ENCODE data around the gene EPPIN.

GRCh38 chr20:45555198-45555597 lies 8.0 kb upstream of the EPPIN start:
- no peak for TF ChIP-seq FOXP2 (optimal IDR thresholded peaks at IDR 0.05; ENCODE audit: borderline replicate concordance, extremely low read depth, extremely low read length, insufficient read depth)
- no peak for TF ChIP-seq POLR2AphosphoS5 (IDR thresholded peaks at IDR 0.05; ENCODE audit: low read depth, low read length)
